ENCODE measurements around the gene TCL1B.

The TCL1B gene

DNA sequence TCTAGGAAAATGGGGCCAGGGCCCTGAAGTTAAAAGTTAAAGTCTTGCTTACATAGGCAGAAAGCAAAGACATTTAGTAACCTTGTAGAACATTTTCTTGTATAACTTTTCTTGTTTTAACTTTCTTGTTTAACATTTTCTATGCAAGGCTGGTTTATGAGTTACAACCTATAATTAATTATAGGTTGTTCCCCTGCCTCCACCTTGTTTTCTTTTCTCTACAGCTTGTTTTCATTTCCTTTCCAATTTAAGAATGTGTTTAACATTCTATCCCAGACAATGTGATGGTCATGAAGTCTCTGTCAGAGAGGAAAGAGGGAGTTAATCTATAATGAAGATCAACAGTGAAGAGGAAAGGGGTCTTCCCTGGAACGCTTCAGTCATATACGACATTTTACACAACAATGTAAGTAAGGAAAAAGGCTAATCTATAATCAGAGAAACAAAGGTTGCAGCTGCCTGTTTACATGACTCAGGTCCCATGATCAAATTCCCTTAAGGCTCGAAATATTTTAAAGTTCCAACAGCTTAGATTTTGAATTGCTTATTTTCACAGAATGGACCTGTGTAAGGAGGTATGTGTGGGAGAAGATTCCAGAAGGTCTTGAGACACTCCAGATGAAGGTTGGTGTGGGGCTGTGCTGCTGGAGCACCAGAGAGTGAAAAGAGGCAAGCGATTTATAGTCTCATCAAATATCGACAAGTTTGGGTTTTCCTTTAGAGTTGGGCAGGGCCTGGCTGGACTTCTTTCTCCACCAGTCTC lies 34.2 kb upstream of the TCL1B start:
- H3K4me3 ChIP-seq (ENCODE audit: low read depth, low read length): no peak overlapping the region
- in situ Hi-C loops (cut with HindIII; ENCODE audit: low sequenced_read_pairs): no loop called here
- TF ChIP-seq, protein P1, sequence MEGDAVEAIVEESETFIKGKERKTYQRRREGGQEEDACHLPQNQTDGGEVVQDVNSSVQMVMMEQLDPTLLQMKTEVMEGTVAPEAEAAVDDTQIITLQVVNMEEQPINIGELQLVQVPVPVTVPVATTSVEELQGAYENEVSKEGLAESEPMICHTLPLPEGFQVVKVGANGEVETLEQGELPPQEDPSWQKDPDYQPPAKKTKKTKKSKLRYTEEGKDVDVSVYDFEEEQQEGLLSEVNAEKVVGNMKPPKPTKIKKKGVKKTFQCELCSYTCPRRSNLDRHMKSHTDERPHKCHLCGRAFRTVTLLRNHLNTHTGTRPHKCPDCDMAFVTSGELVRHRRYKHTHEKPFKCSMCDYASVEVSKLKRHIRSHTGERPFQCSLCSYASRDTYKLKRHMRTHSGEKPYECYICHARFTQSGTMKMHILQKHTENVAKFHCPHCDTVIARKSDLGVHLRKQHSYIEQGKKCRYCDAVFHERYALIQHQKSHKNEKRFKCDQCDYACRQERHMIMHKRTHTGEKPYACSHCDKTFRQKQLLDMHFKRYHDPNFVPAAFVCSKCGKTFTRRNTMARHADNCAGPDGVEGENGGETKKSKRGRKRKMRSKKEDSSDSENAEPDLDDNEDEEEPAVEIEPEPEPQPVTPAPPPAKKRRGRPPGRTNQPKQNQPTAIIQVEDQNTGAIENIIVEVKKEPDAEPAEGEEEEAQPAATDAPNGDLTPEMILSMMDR (IDR thresholded peaks at IDR 0.05; ENCODE audit: low read depth, low read length): no peak
- no peak for DNase-seq (ENCODE audit: low read depth, low spot score)

DNA sequence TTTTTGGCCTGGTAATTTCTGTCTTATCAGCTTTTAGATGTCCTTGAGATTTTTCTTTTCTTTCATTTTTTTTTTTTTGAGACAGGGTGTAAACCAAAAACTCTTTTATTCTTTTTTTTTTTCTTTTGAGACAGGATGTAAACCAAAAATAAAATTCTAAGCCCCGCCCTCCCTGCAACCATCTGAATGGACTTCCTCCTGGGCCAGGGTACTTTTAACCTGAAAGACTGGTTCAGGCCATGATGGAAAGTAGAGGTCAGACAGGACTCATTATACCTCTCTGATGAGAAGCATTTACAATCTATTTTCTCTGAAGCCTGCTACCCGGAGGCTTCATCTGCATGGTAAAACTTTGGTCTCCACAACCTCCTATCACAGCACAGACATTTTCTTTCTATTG lies 33.5 kb upstream of the TCL1B start:
- no peak for DNase-seq (ENCODE audit: low read depth, low spot score)
- in situ Hi-C loops (cut with HindIII; ENCODE audit: low sequenced_read_pairs): no loop called here
- H3K4me3 ChIP-seq (ENCODE audit: low read depth, low read length): no peak overlapping the region
- TF ChIP-seq, protein P1 (IDR thresholded peaks at IDR 0.05; ENCODE audit: low read depth, low read length): no peak

DNA sequence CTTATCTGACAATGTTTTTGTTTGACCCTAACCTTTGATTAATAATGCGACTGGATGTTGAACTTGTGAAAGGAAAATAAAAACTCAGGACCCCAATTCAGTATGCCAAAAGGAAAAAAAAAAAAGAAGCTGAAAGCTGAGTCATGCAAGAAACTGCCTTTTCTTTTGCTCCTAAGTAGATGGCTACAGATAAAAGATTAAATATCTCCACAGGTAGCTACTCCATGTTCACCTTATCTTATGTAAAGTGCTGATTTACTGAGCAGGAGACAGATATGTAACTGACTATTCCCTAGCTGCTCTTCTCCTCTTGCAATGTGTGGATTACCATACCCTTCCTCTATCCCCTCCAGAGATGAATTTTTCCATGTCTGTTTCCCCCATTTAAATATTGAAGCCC lies 30.8 kb upstream of the TCL1B start:
- TF ChIP-seq, protein P1 (IDR thresholded peaks at IDR 0.05; ENCODE audit: low read depth, low read length): no peak
- DNase-seq (ENCODE audit: low read depth, low spot score): no peak
- in situ Hi-C loops (cut with HindIII; ENCODE audit: low sequenced_read_pairs): no loop called here
- no peak overlapping the region for H3K4me3 ChIP-seq (ENCODE audit: low read depth, low read length)

DNA sequence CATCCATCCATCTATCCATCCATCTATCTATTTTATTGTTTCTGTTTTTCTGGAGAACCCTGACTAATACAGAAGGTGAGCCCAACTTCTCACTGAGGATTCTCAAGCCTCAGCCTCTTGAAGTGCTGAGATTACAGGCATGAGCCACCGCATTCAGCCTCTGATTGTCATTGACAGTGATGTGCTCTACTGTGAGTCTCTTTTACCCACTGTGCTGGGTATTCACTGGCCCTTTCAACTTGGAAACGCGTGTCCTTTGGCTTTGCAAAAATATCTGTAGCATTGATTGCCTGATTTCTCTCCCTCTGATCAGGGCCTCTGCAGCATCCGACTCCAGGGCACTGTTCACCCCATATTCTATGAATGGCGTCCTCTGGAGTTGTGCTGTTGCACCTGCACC lies 29.6 kb upstream of the TCL1B start:
- in situ Hi-C loops (cut with HindIII; ENCODE audit: low sequenced_read_pairs): no loop called here
- TF ChIP-seq, protein P1 (IDR thresholded peaks at IDR 0.05; ENCODE audit: low read depth, low read length): no peak
- DNase-seq (ENCODE audit: low read depth, low spot score): no peak
- no peak overlapping the region for H3K4me3 ChIP-seq (ENCODE audit: low read depth, low read length)

DNA sequence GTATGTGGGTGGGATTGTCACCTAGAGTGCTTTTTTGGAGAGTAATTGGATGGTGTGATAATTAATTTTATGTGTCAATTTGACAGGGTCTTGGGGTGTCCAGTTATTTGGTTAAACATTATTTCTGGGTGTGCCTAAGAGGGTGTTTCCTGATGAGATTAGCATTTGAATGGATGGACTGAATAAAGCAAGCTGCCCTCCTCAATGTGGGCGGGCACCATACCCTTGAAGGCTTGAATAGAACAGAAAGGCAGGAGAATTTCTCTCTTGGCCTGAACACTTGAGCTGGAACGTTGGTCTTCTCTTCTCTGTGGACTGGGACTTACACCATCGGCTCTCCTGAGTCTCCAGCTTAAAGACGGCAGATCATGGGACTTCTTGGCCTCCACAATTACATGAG lies 28.8 kb upstream of the TCL1B start:
- in situ Hi-C loops (cut with HindIII; ENCODE audit: low sequenced_read_pairs): no loop called here
- no peak for DNase-seq (ENCODE audit: low read depth, low spot score)
- TF ChIP-seq, protein P1 (IDR thresholded peaks at IDR 0.05; ENCODE audit: low read depth, low read length): no peak
- no peak overlapping the region for H3K4me3 ChIP-seq (ENCODE audit: low read depth, low read length)

DNA sequence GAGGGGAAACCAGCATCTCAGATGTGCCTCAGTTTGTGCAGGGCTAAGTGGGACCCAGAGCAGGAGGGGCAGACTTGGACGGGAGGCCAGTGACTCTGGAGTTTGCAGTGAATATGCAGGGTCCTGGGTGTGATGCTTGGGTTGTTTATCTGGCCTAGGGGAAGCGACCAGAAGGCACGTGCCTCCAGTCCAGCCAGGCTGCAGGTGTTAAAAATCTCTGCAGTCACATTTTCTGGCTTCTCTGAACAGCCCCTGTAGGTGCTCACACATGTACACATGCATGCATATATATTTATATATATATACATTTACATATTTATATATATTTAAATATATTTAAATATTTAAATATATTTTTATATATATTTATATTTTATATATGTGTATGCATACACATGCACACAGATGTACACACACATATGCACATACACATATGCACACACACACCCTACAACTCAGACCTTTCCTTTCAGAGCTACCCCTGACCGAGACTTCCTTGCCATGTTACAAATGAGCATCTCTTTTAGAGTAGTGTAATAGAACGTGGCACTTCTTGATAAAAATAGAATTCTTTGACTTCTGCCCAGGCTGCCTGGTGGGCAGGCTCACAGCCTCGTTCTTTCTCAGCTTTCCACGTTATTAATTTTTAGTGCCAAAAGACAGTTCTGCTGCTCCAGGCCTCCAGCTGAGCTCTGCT lies 26.8 kb upstream of the TCL1B start:
- DNase-seq (ENCODE audit: low read depth, low spot score): no peak
- no peak overlapping the region for H3K4me3 ChIP-seq (ENCODE audit: low read depth, low read length)
- in situ Hi-C loops (cut with HindIII; ENCODE audit: low sequenced_read_pairs): no loop called here
- TF ChIP-seq, protein P1 (IDR thresholded peaks at IDR 0.05; ENCODE audit: low read depth, low read length): no peak
